HEK293 (cell line): ENCODE data around the gene DNAJC13.

ENCODE experiments used
- CTCF ChIA-PET: fragments of 350-600 bp; formaldehyde crosslinking; extraction: SDS; loops from one replicate; lab custom pipeline; 2021; ENCODE audit warnings: antibody characterized with exemption; lab: Yijun Ruan, JAX
- POLR2A ChIA-PET: fragments of 300-600 bp; formaldehyde crosslinking; extraction: SDS; loops from one replicate; lab custom pipeline; 2020; ENCODE audit warnings: antibody characterized with exemption, inconsistent platforms; lab: Yijun Ruan, JAX
- H3K27ac ChIP-seq: fragments of 200-500 bp; sonication (Bioruptor generic); 2 replicates; pipeline ENCODE4 v1.5.1; 2014; ENCODE audit warnings: low read depth, low read length, control low read depth, inconsistent platforms; ENCODE audit errors: extremely low read depth
- H3K36me3 ChIP-seq, 2 experiments: fragments of 200-500 bp in 1 of 2; sonication (Bioruptor generic) in 1 of 2; 1 replicate in 1 of 2; 2 replicates in 1 of 2; pipeline ENCODE4 v1.5.1; 2014 to 2017; ENCODE audit warnings: inconsistent platforms in 2 of 2, low read length in 2 of 2; ENCODE audit not compliant: control insufficient read depth in 2 of 2, insufficient read depth in 1 of 2
- H3K4me1 ChIP-seq: fragments of 200-500 bp; sonication (Bioruptor generic); 2 replicates; pipeline ENCODE4 v1.5.1; 2014; ENCODE audit warnings: mild to moderate bottlenecking, low read length, inconsistent platforms; ENCODE audit not compliant: control insufficient read depth, insufficient read depth
- H3K4me3 ChIP-seq: 2 replicates; pipeline ENCODE4 v1.5.1; 2011; ENCODE audit warnings: low read depth, mild to moderate bottlenecking, control low read depth, low read length, moderate library complexity
- H3K9me3 ChIP-seq: fragments of 200-500 bp; sonication (Bioruptor generic); 2 replicates; pipeline ENCODE4 v1.5.1; 2014; ENCODE audit warnings: low read depth, low read length, inconsistent platforms; ENCODE audit not compliant: control insufficient read depth, insufficient read depth
- BCL11B ChIP-seq: fragments of 450-650 bp; formaldehyde crosslinking; IDR thresholded peaks from 2 replicates; pipeline ENCODE4 v1.5.1; 2016; ENCODE audit warnings: low read depth, missing biosample characterization, missing genetic modification characterization
- HOXD13 ChIP-seq: sonication (generic); formaldehyde crosslinking; IDR thresholded peaks from 2 replicates; pipeline ENCODE4 v1.8.0; 2022; ENCODE audit warnings: missing genetic modification reagents, borderline replicate concordance
- SCRT2 ChIP-seq: fragments of 450-650 bp; formaldehyde crosslinking; IDR thresholded peaks from 2 replicates; pipeline ENCODE4 v1.5.1; 2016; ENCODE audit warnings: missing biosample characterization, missing genetic modification characterization
- ZFHX2 ChIP-seq: fragments of 450-650 bp; formaldehyde crosslinking; conservative IDR thresholded peaks from 2 replicates; pipeline ENCODE4 v1.5.1; 2016; ENCODE audit warnings: missing biosample characterization, missing genetic modification characterization
- ZNF274 ChIP-seq, 2 experiments: fragments of 200-500 bp in 1 of 2; fragments of 450-650 bp in 1 of 2; sonication (Bioruptor generic) in 1 of 2; formaldehyde crosslinking in 1 of 2; IDR thresholded peaks; 2 replicates each; pipeline versions ENCODE4 v1.5.1 to v1.6.1; 2014 to 2016; ENCODE audit warnings: borderline replicate concordance in 1 of 2, inconsistent platforms in 1 of 2, low read length in 1 of 2, missing biosample characterization in 1 of 2, missing genetic modification characterization in 1 of 2
- ZNF311 ChIP-seq: fragments of 450-650 bp; formaldehyde crosslinking; IDR thresholded peaks from 2 replicates; pipeline ENCODE4 v1.5.1; 2017; ENCODE audit warnings: missing biosample characterization, missing genetic modification characterization, borderline replicate concordance
- ZNF530 ChIP-seq: fragments of 450-650 bp; formaldehyde crosslinking; IDR thresholded peaks from 2 replicates; pipeline ENCODE4 v1.5.1; 2016; ENCODE audit warnings: low read depth, missing biosample characterization, missing genetic modification characterization
- ZNF549 ChIP-seq: fragments of 450-650 bp; IDR thresholded peaks from 2 replicates; pipeline ENCODE4 v1.5.1; 2018; ENCODE audit warnings: missing biosample characterization, missing genetic modification characterization, mild to moderate bottlenecking, inconsistent platforms, moderate library complexity
- ZNF621 ChIP-seq: fragments of 450-650 bp; formaldehyde crosslinking; IDR thresholded peaks from 2 replicates; pipeline ENCODE4 v1.5.1; 2017; ENCODE audit warnings: missing biosample characterization, missing genetic modification characterization
- ZNF777 ChIP-seq: fragments of 450-650 bp; formaldehyde crosslinking; IDR thresholded peaks from 2 replicates; pipeline ENCODE4 v1.5.1; 2017; ENCODE audit warnings: missing biosample characterization, missing genetic modification characterization, borderline replicate concordance
- ZNF843 ChIP-seq: fragments of 450-650 bp; formaldehyde crosslinking; IDR thresholded peaks from 2 replicates; pipeline ENCODE4 v1.5.1; 2016; ENCODE audit warnings: missing biosample characterization, missing genetic modification characterization
- TF ChIP-seq, protein P1 (sequence below): fragments of 450-650 bp; formaldehyde crosslinking; IDR thresholded peaks from 2 replicates; pipeline ENCODE4 v1.5.1; 2016; ENCODE audit warnings: missing biosample characterization, missing genetic modification characterization
- TF ChIP-seq, protein P2 (sequence below): fragments of 450-650 bp; formaldehyde crosslinking; IDR thresholded peaks from 2 replicates; pipeline ENCODE4 v1.5.1; 2016; ENCODE audit warnings: missing biosample characterization, missing genetic modification characterization
- TF ChIP-seq, protein P3 (sequence below): fragments of 450-650 bp; IDR thresholded peaks from 2 replicates; pipeline ENCODE4 v1.5.1; 2018; ENCODE audit warnings: missing biosample characterization, missing genetic modification characterization
- TF ChIP-seq, protein P4 (sequence below): fragments of 450-650 bp; formaldehyde crosslinking; IDR thresholded peaks from 2 replicates; pipeline ENCODE4 v1.5.1; 2016; ENCODE audit warnings: missing biosample characterization, missing genetic modification characterization
- TF ChIP-seq, protein P5 (sequence below): fragments of 450-650 bp; formaldehyde crosslinking; IDR thresholded peaks from 2 replicates; pipeline ENCODE4 v1.5.1; 2016; ENCODE audit warnings: missing biosample characterization, missing genetic modification characterization, borderline replicate concordance

DNAJC13 gene

DNA sequence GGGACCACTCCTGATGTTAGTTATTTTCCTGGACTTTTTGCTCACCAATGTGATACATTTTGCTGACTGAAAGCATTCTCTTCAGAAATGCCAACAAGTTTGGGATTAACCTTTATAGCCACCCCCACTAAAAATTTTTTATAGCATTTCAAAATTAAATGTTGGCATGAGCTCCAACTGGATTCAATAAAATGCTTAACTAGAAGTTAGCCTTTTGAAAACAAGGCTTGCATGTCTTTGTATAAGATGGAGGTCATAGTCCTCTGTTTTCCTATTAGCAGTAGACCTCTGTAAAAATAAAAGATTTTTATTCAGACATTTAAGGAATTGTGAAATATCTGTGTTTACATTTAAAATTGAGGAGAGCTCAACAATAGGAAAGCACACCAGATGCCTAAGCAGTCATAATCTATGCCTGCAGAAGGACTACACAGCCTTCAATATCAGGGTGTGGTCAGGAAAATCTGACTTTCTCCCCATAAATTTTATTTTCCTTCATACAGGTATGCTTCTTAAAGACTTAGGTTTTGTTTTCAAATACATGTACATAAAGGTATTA is 87.2 kb downstream of the DNAJC13 start (continued):
- TF ChIP-seq ZNF843 (tag by site-specific recombination) (no peak), ZNF777 (no peak), ZNF549 (no peak), ZNF621 (no peak)
- TF ChIP-seq, protein P1, sequence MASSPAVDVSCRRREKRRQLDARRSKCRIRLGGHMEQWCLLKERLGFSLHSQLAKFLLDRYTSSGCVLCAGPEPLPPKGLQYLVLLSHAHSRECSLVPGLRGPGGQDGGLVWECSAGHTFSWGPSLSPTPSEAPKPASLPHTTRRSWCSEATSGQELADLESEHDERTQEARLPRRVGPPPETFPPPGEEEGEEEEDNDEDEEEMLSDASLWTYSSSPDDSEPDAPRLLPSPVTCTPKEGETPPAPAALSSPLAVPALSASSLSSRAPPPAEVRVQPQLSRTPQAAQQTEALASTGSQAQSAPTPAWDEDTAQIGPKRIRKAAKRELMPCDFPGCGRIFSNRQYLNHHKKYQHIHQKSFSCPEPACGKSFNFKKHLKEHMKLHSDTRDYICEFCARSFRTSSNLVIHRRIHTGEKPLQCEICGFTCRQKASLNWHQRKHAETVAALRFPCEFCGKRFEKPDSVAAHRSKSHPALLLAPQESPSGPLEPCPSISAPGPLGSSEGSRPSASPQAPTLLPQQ: no peak

DNA sequence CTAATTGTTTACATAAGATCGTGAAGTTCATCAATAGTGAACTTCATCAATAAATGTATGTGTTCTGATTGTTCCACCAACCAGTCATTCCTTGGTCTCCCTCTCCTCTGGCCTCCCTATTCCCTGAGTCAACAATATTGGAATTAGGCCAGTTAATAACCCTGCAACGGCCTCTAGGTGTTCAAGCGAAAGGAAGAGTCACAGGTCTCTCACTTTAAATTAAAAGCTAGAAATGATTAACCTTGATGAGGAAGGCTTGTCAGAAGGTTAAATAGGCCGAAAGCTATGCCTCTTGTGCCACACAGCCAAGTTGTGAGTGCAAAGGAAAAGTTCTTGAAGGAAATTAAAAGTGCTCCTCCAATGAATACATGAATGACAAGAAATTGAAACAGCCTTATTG is 90.4 kb downstream of the DNAJC13 start:
- CTCF ChIA-PET: no interaction called here

DNA sequence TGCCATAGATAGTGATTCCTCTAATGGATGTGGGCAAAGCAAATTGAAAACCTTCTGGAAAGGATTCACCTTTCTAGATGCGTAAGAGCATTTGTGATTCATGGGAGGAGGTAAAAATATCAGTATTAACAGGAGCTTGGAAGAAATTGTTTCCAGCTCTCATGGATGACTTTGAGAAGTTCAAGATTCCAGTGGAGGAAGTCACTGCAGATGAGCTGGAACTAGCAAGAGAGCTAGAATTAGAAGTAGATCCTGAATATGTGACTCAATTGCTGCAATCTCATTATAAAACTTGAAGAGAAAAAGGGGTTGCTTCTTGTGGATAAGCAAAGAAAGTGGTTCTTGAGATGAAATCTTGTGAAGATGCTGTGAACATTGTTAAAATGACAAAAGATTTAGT is 91.8 kb downstream of the DNAJC13 start:
- Histone ChIP-seq H3K4me3 (no peak overlapping the region), H3K27ac (no peak overlapping the region), H3K36me3 (peaks cover 0 to 62% of the 10 kb centered on the region in 2 experiments; a peak in 1 of 3 replicates), H3K9me3 (no peaks in the 10 kb centered on the region), H3K4me1 (no peaks in the 10 kb centered on the region)
- POLR2A ChIA-PET: no interaction called here
- CTCF ChIA-PET: interaction anchor here (0.6 kb wide), 1 partner anchor 85 kb away, joined by 4 read pairs; no protein-coding TSS in a partner anchor
- TF ChIP-seq, protein P2, sequence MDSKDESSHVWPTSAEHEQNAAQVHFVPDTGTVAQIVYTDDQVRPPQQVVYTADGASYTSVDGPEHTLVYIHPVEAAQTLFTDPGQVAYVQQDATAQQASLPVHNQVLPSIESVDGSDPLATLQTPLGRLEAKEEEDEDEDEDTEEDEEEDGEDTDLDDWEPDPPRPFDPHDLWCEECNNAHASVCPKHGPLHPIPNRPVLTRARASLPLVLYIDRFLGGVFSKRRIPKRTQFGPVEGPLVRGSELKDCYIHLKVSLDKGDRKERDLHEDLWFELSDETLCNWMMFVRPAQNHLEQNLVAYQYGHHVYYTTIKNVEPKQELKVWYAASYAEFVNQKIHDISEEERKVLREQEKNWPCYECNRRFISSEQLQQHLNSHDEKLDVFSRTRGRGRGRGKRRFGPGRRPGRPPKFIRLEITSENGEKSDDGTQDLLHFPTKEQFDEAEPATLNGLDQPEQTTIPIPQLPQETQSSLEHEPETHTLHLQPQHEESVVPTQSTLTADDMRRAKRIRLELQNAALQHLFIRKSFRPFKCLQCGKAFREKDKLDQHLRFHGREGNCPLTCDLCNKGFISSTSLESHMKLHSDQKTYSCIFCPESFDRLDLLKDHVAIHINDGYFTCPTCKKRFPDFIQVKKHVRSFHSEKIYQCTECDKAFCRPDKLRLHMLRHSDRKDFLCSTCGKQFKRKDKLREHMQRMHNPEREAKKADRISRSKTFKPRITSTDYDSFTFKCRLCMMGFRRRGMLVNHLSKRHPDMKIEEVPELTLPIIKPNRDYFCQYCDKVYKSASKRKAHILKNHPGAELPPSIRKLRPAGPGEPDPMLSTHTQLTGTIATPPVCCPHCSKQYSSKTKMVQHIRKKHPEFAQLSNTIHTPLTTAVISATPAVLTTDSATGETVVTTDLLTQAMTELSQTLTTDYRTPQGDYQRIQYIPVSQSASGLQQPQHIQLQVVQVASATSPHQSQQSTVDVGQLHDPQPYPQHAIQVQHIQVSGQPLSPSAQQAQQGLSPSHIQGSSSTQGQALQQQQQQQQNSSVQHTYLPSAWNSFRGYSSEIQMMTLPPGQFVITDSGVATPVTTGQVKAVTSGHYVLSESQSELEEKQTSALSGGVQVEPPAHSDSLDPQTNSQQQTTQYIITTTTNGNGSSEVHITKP: no peak
- TF ChIP-seq, protein P3, sequence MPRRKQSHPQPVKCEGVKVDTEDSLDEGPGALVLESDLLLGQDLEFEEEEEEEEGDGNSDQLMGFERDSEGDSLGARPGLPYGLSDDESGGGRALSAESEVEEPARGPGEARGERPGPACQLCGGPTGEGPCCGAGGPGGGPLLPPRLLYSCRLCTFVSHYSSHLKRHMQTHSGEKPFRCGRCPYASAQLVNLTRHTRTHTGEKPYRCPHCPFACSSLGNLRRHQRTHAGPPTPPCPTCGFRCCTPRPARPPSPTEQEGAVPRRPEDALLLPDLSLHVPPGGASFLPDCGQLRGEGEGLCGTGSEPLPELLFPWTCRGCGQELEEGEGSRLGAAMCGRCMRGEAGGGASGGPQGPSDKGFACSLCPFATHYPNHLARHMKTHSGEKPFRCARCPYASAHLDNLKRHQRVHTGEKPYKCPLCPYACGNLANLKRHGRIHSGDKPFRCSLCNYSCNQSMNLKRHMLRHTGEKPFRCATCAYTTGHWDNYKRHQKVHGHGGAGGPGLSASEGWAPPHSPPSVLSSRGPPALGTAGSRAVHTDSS (tag by site-specific recombination): no peak
- TF ChIP-seq, protein P4, sequence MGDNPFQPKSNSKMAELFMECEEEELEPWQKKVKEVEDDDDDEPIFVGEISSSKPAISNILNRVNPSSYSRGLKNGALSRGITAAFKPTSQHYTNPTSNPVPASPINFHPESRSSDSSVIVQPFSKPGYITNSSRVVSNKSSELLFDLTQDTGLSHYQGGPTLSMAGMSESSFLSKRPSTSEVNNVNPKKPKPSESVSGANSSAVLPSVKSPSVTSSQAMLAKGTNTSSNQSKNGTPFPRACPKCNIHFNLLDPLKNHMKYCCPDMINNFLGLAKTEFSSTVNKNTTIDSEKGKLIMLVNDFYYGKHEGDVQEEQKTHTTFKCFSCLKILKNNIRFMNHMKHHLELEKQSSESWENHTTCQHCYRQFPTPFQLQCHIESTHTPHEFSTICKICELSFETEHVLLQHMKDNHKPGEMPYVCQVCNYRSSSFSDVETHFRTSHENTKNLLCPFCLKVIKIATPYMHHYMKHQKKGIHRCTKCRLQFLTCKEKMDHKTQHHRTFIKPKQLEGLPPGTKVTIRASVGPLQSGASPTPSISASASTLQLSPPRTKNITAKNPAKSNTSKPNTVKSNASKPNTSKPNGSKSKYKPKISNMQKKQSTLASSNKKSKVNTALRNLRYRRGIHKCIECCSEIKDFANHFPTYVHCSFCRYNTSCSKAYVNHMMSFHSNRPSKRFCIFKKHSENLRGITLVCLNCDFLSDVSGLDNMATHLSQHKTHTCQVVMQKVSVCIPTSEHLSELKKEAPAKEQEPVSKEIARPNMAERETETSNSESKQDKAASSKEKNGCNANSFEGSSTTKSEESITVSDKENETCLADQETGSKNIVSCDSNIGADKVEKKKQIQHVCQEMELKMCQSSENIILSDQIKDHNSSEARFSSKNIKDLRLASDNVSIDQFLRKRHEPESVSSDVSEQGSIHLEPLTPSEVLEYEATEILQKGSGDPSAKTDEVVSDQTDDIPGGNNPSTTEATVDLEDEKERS (tag by site-specific recombination): no peak
- TF ChIP-seq ZNF311 (tag by site-specific recombination) (no peak), SCRT2 (no peak), HOXD13 (no peak), ZFHX2 (tag by site-specific recombination) (no peak), ZNF530 (tag by site-specific recombination) (no peak), ZNF274 (IDR thresholded peaks at IDR 0.05; ENCODE audit: low read length) (no peak), ZNF274 (tag by site-specific recombination; IDR thresholded peaks at IDR 0.05; ENCODE audit: borderline replicate concordance) (no peak)
- TF ChIP-seq, protein P5, sequence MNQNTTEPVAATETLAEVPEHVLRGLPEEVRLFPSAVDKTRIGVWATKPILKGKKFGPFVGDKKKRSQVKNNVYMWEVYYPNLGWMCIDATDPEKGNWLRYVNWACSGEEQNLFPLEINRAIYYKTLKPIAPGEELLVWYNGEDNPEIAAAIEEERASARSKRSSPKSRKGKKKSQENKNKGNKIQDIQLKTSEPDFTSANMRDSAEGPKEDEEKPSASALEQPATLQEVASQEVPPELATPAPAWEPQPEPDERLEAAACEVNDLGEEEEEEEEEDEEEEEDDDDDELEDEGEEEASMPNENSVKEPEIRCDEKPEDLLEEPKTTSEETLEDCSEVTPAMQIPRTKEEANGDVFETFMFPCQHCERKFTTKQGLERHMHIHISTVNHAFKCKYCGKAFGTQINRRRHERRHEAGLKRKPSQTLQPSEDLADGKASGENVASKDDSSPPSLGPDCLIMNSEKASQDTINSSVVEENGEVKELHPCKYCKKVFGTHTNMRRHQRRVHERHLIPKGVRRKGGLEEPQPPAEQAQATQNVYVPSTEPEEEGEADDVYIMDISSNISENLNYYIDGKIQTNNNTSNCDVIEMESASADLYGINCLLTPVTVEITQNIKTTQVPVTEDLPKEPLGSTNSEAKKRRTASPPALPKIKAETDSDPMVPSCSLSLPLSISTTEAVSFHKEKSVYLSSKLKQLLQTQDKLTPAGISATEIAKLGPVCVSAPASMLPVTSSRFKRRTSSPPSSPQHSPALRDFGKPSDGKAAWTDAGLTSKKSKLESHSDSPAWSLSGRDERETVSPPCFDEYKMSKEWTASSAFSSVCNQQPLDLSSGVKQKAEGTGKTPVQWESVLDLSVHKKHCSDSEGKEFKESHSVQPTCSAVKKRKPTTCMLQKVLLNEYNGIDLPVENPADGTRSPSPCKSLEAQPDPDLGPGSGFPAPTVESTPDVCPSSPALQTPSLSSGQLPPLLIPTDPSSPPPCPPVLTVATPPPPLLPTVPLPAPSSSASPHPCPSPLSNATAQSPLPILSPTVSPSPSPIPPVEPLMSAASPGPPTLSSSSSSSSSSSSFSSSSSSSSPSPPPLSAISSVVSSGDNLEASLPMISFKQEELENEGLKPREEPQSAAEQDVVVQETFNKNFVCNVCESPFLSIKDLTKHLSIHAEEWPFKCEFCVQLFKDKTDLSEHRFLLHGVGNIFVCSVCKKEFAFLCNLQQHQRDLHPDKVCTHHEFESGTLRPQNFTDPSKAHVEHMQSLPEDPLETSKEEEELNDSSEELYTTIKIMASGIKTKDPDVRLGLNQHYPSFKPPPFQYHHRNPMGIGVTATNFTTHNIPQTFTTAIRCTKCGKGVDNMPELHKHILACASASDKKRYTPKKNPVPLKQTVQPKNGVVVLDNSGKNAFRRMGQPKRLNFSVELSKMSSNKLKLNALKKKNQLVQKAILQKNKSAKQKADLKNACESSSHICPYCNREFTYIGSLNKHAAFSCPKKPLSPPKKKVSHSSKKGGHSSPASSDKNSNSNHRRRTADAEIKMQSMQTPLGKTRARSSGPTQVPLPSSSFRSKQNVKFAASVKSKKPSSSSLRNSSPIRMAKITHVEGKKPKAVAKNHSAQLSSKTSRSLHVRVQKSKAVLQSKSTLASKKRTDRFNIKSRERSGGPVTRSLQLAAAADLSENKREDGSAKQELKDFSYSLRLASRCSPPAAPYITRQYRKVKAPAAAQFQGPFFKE (tag by site-specific recombination): no peak

More for the DNA sequence above, 90.4 kb downstream of the DNAJC13 start:
- H3K36me3 ChIP-seq: peaks cover 0 to 61% of the 10 kb centered on the region in 2 experiments; a peak in 1 of 3 replicates
- POLR2A ChIA-PET: no interaction called here
- no peak for TF ChIP-seq BCL11B (tag by site-specific recombination)
- no peaks in the 10 kb centered on the region for H3K9me3 ChIP-seq
- no peak overlapping the region for H3K27ac ChIP-seq
- no peaks in the 10 kb centered on the region for H3K4me1 ChIP-seq
- no peak overlapping the region for H3K4me3 ChIP-seq
